PC-3 (cell line): Measurements from ENCODE around the gene TGFA. TPM values are rescaled to one million over a fixed set of nuclear protein-coding genes. Genes with fewer than 3 reads are reported as not detected.

ENCODE experiments used
- ATAC-seq: fragments of 200-7000 bp; cut with Tn5 transposase; 2 replicates; pipeline ENCODE4 v1.9.1; 2020; ENCODE audit warnings: mild to moderate bottlenecking, moderate library complexity
- BruUV-seq: library from RNA; stranded (reverse); fragments of 400-500 nt; replicated peaks from 2 replicates; lab custom pipeline; 2021; lab: Mats Ljungman, UMichigan
- CTCF ChIA-PET: fragments of 300-600 bp; sonication (Branson Sonifier 250); formaldehyde crosslinking; loops from one replicate; lab custom pipeline; 2022; ENCODE audit warnings: antibody characterized with exemption; lab: Charles Lee
- POLR2A ChIA-PET: fragments of 300-600 bp; sonication (Branson Sonifier 250); formaldehyde crosslinking; loops from one replicate; lab custom pipeline; 2022; ENCODE audit warnings: antibody characterized with exemption; ENCODE audit not compliant: unreplicated experiment; lab: Charles Lee
- DNase-seq: peaks from one replicate; pipeline ENCODE4 v3.0.0-alpha.2; 2015
- H2AFZ ChIP-seq: fragments of 300-600 bp; sonication (generic); 2 replicates; pipeline ENCODE4 v1.6.0; 2016; ENCODE audit warnings: antibody characterized with exemption, low read length
- H3F3A ChIP-seq: fragments of 300-600 bp; sonication (generic); one replicate; pipeline ENCODE4 v1.6.0; 2017; ENCODE audit warnings: antibody characterized with exemption, low read length, control low read depth, mild to moderate bottlenecking; ENCODE audit not compliant: unreplicated experiment
- H3K27ac ChIP-seq: fragments of 300-600 bp; sonication (generic); 2 replicates; pipeline ENCODE4 v1.5.1; 2016; ENCODE audit warnings: mild to moderate bottlenecking, low read length
- H3K27me3 ChIP-seq: fragments of 300-600 bp; sonication (generic); 2 replicates; pipeline ENCODE4 v1.6.1; 2016; ENCODE audit warnings: low read length, mixed read lengths
- H3K36me3 ChIP-seq: fragments of 300-600 bp; sonication (generic); 2 replicates; pipeline ENCODE4 v1.6.1; 2016; ENCODE audit warnings: low read depth, mixed run types, low read length, mixed read lengths
- H3K4me1 ChIP-seq: fragments of 300-600 bp; sonication (generic); 2 replicates; pipeline ENCODE4 v1.5.1; 2016; ENCODE audit warnings: low read length; ENCODE audit not compliant: insufficient read depth
- H3K4me2 ChIP-seq: fragments of 300-600 bp; sonication (generic); 2 replicates; pipeline ENCODE4 v1.6.0; 2016; ENCODE audit warnings: low read length
- H3K4me3 ChIP-seq: fragments of 300-600 bp; sonication (generic); 2 replicates; pipeline ENCODE4 v1.5.1; 2016; ENCODE audit warnings: mild to moderate bottlenecking, low read length, mixed read lengths
- H3K79me2 ChIP-seq: fragments of 300-600 bp; sonication (generic); 2 replicates; pipeline ENCODE4 v1.6.1; 2017; ENCODE audit warnings: low read length, mixed read lengths
- H3K9ac ChIP-seq: fragments of 300-600 bp; sonication (generic); 2 replicates; pipeline ENCODE4 v1.6.0; 2016; ENCODE audit warnings: mild to moderate bottlenecking, low read length
- H3K9me2 ChIP-seq: fragments of 300-600 bp; sonication (generic); replicated peaks from 2 replicates; pipeline ENCODE4 v1.6.1; 2016; ENCODE audit warnings: mixed run types, low read length, mixed read lengths
- H3K9me3 ChIP-seq: fragments of 300-600 bp; sonication (generic); 2 replicates; pipeline ENCODE4 v1.6.1; 2016; ENCODE audit warnings: low read length, mixed read lengths
- H4K20me1 ChIP-seq: fragments of 300-600 bp; sonication (generic); 2 replicates; pipeline ENCODE4 v1.6.1; 2016; ENCODE audit warnings: low read length, mixed read lengths
- CTCF ChIP-seq: fragments of 300-600 bp; sonication (generic); conservative IDR thresholded peaks from 2 replicates; pipeline ENCODE4 v1.5.1; 2017; ENCODE audit warnings: antibody characterized with exemption, low read depth, mild to moderate bottlenecking, low read length
- EZH2 ChIP-seq: fragments of 300-600 bp; sonication (generic); IDR thresholded peaks from one replicate; pipeline ENCODE4 v1.6.1; 2017; ENCODE audit warnings: antibody characterized with exemption, mild to moderate bottlenecking, low read length; ENCODE audit not compliant: unreplicated experiment
- EZH2phosphoT487 ChIP-seq: fragments of 300-600 bp; sonication (generic); IDR thresholded peaks from 2 replicates; pipeline ENCODE4 v1.6.1; 2018; ENCODE audit warnings: mild to moderate bottlenecking, antibody characterized with exemption, low read length, borderline replicate concordance
- intact Hi-C: fragments of 100-400 bp; cut with micrococcal nuclease; formaldehyde crosslinking; loops from 2 replicates; pipeline ENCODE4 v1.9.0; 2023
- total RNA-seq: library from RNA; depleted of rRNA; stranded (reverse); fragments of >200 nt; gene quantifications from 2 replicates; pipeline ENCODE4 v1.2.3, GENCODE V29; 2014

The TGFA gene
- total RNA-seq, 1 experiment from 2014 or later: 45.0 TPM

GRCh38 chr2:70501728-70502127 is 51.9 kb downstream of the TGFA start:
- Histone ChIP-seq H3K9me3 (no peaks in the 10 kb centered on the region), H3K9me2 (no peaks in the 10 kb centered on the region), H3K27me3 (no peaks in the 10 kb centered on the region), H3K27ac (no peak overlapping the region), H3K36me3 (peaks cover 24% of the 10 kb centered on the region), H3K4me3 (no peak overlapping the region), H4K20me1 (no peaks in the 10 kb centered on the region), H3K4me2 (no peak overlapping the region), H3K4me1 (peaks cover 26% of the 10 kb centered on the region), H3K79me2 (peaks cover 51% of the 10 kb centered on the region), H3K9ac (no peak overlapping the region), H2AFZ (no peak overlapping the region), H3F3A (no peaks in the 10 kb centered on the region)
- BruUV-seq: no TSS peak
- no peak for ATAC-seq
- no peak for TF ChIP-seq EZH2phosphoT487
- TF ChIP-seq CTCF: no peak
- ChIA-PET POLR2A (no interaction called here), CTCF (no interaction called here)
- intact Hi-C loops: no loop called here
- DNase-seq: no peak

DNA sequence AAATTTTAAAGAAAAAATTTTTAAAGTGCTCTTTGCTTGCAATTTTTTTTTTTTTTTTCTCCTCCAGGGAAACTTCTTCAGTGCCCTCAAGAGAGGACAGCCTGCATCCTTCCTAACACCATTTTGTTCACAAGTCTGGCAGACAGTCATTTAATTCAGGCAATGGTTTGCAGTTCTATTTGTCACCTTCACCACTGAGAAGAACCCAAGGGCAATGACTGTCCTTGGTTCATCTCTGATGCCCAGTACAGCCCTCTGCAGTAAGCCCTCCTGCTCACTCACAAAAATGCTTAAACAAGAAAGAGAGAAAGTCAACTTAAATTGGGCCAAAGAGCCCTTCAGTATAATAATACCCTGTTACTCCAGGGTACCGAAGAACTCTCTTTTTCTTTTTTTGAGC is 52.4 kb downstream of the TGFA start:
- H3K79me2 ChIP-seq: peaks cover 46% of the 10 kb centered on the region
- intact Hi-C loops: no loop called here
- ATAC-seq: no peak
- no peaks in the 10 kb centered on the region for H3F3A ChIP-seq
- TF ChIP-seq EZH2 (no peak), CTCF (no peak), EZH2phosphoT487 (no peak)
- no peak overlapping the region for H3K4me3 ChIP-seq
- BruUV-seq: no TSS peak
- ChIA-PET POLR2A (no interaction called here), CTCF (interaction anchor here (0.6 kb wide), 1 partner anchor 143 kb away, joined by 4 read pairs; no protein-coding TSS in a partner anchor)
- H3K9ac ChIP-seq: no peak overlapping the region
- no peak overlapping the region for H3K4me2 ChIP-seq
- no peaks in the 10 kb centered on the region for H3K9me2 ChIP-seq
- no peak overlapping the region for H2AFZ ChIP-seq
- no peaks in the 10 kb centered on the region for H3K27me3 ChIP-seq
- peaks cover 24% of the 10 kb centered on the region for H3K36me3 ChIP-seq
- no peaks in the 10 kb centered on the region for H3K9me3 ChIP-seq
- H3K4me1 ChIP-seq: peaks cover 31% of the 10 kb centered on the region
- DNase-seq: no peak
- H3K27ac ChIP-seq: no peak overlapping the region
- H4K20me1 ChIP-seq: no peaks in the 10 kb centered on the region

- ChIA-PET CTCF (no interaction called here), POLR2A (no interaction called here)
- ATAC-seq: no peak
- no peaks in the 10 kb centered on the region for H3K27me3 ChIP-seq
- H3K79me2 ChIP-seq: peaks cover 28% of the 10 kb centered on the region
- no peak overlapping the region for H3K4me3 ChIP-seq
- no peaks in the 10 kb centered on the region for H3K9me3 ChIP-seq
- TF ChIP-seq CTCF (no peak), EZH2 (no peak)
- no peak overlapping the region for H3K27ac ChIP-seq
- no TSS peak for BruUV-seq
- no peak overlapping the region for H2AFZ ChIP-seq
- intact Hi-C loops: loop anchor here (2.0 to 5.0 kb wide), 3 partner anchors 36 to 118 kb away; partner anchors contain the start of gene TGFA
- H3K36me3 ChIP-seq: peaks cover 16% of the 10 kb centered on the region
- no peaks in the 10 kb centered on the region for H3K9me2 ChIP-seq
- H3K4me2 ChIP-seq: no peak overlapping the region
- no peak overlapping the region for H3K9ac ChIP-seq
- H4K20me1 ChIP-seq: no peaks in the 10 kb centered on the region
- H3K4me1 ChIP-seq: peaks cover 31% of the 10 kb centered on the region
- DNase-seq: no peak
- H3F3A ChIP-seq: no peaks in the 10 kb centered on the region
Measured at GRCh38 chr2:70499253-70499652, 54.4 kb downstream of the TGFA start.
